C4-2B (cell line): ENCODE measurements around the gene TPO.
"Not testable (repeated sequence)": the region's sequence is repeated elsewhere in the genome, so short reads cannot be mapped to it uniquely, and the experiment has no call there.

Experiments
- H3K27ac ChIP-seq: fragments of 450-650 bp; 2 replicates; pipeline ENCODE4 v1.5.1; 2017
- CTCF ChIP-seq: fragments of 450-650 bp; conservative IDR thresholded peaks from 2 replicates; pipeline ENCODE4 v1.5.1; 2017; ENCODE audit warnings: mild to moderate bottlenecking
- ZFX ChIP-seq: fragments of 450-650 bp; IDR thresholded peaks from 2 replicates; pipeline ENCODE4 v1.6.1; 2017

The TPO gene

DNA sequence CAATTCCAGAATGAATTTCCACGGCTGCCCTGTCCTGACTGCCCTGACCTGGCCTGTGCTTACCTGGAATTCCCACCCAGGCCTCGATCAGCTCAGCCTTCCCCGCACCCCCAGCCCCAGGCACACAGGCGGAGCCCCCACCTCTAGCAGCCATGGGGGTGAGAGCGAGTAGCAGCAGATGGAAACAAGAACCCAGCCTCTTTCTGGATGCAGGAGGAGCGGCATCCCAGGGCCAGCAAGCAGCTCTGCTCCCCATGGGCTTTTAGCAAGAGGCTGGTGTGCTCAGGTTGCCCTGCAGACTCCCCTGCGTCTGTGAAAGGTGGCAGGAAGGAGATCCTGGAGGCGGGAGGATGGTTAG, 101.8 kb downstream of the TPO start:
- TF ChIP-seq ZFX (no peak), CTCF (no peak)
- no peak overlapping the region for H3K27ac ChIP-seq

GRCh38 chr2:1515986-1516797, 102.9 kb downstream of the TPO start:
- TF ChIP-seq CTCF (no peak), ZFX (no peak)
- no peak overlapping the region for H3K27ac ChIP-seq

GRCh38 chr2:1516798-1517060, 103.5 kb downstream of the TPO start:
- no peak overlapping the region for H3K27ac ChIP-seq
- TF ChIP-seq ZFX: no peak

- H3K27ac ChIP-seq: not testable (repeated sequence)
Observed at GRCh38 chr2:1517291-1517690, 104.0 kb downstream of the TPO start.

- no peak for TF ChIP-seq CTCF
- TF ChIP-seq ZFX: no peak
- H3K27ac ChIP-seq: no peak overlapping the region
Observed at GRCh38 chr2:1517786-1518185, 104.5 kb downstream of the TPO start.

GRCh38 chr2:1518331-1518803, 105.1 kb downstream of the TPO start:
- no peak overlapping the region for H3K27ac ChIP-seq

GRCh38 chr2:1518867-1519530, 105.7 kb downstream of the TPO start:
- TF ChIP-seq CTCF (no peak), ZFX (no peak)
- no peak overlapping the region for H3K27ac ChIP-seq

More at GRCh38 chr2:1518331-1518803, 105.1 kb downstream of the TPO start:
- no peak for TF ChIP-seq ZFX
- no peak for TF ChIP-seq CTCF

DNA sequence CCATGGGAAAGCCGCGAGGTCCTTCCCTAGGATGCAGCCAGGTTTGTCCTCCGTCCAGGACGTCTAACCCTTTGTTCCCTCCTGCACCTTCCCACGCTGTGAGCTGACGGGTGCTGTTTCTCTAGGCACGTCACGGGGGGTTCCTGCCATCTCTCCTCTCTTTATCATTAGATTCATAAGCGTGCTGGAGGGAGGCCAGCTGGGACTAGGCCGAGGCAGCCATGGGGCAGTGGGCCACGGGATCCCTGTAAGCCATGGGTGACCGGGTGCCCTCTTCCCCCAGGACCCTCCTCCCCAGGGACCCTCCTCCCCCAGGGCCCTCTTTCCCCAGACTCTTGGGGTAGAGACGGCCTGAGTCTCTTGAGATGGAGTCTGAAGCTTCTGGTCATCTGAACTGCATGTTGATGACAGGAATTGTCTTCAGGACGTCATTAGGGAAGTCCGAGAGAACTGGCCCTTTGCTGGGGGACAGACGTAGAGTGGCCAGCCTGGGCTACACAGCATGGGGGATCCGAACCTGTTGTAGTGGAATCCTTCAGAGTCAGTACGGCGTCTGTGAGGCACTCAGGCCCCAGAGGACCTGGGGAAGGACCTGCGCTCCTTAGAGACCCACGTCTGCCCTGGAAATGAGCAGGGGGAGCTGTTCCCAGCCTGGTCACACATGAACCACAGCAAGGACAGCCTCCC, 108.1 kb downstream of the TPO start:
- TF ChIP-seq CTCF (no peak), ZFX (no peak)
- no peak overlapping the region for H3K27ac ChIP-seq
